IMR-90 (cell line): ENCODE data around the gene BEGAIN.

ENCODE experiments used
- FOS ChIP-seq: fragments of 150-350 bp; IDR thresholded peaks from 2 replicates; pipeline ENCODE4 v1.6.1; 2016; ENCODE audit warnings: low read depth, low read length
- MAFK ChIP-seq: IDR thresholded peaks from 2 replicates; pipeline ENCODE4 v1.6.1; 2012; ENCODE audit warnings: low read depth, low read length, improper control_type of control experiment
- MAZ ChIP-seq: IDR thresholded peaks from 2 replicates; pipeline ENCODE4 v1.6.1; 2012; ENCODE audit warnings: low read depth, mild to moderate bottlenecking, low read length, improper control_type of control experiment, moderate library complexity, borderline replicate concordance
- MXI1 ChIP-seq: IDR thresholded peaks from 2 replicates; pipeline ENCODE4 v1.6.1; 2012; ENCODE audit warnings: low read depth, mild to moderate bottlenecking, low read length, moderate library complexity, borderline replicate concordance
- POLR2A ChIP-seq: IDR thresholded peaks from 2 replicates; pipeline ENCODE4 v1.6.1; 2012; ENCODE audit warnings: mild to moderate bottlenecking, low read depth, low read length
- RAD21 ChIP-seq: IDR thresholded peaks from 2 replicates; pipeline ENCODE4 v1.6.1; 2012; ENCODE audit warnings: low read length, improper control_type of control experiment
- RCOR1 ChIP-seq: IDR thresholded peaks from 2 replicates; pipeline ENCODE4 v1.6.1; 2012; ENCODE audit warnings: mild to moderate bottlenecking, low read length, improper control_type of control experiment; ENCODE audit not compliant: insufficient replicate concordance
- RFX5 ChIP-seq: IDR thresholded peaks from 2 replicates; pipeline ENCODE4 v1.8.0; 2012; ENCODE audit warnings: low read depth, mild to moderate bottlenecking, low read length, moderate library complexity
- SMC3 ChIP-seq: fragments of 150-350 bp; IDR thresholded peaks from 2 replicates; pipeline ENCODE4 v1.6.1; 2016; ENCODE audit warnings: low read depth, mild to moderate bottlenecking, antibody characterized with exemption, low read length, moderate library complexity
- TF ChIP-seq, protein P1 (sequence below): conservative IDR thresholded peaks from 2 replicates; pipeline ENCODE4 v1.5.1; 2012; ENCODE audit warnings: mild to moderate bottlenecking, low read depth, low read length, improper control_type of control experiment
- TF ChIP-seq, protein P2 (sequence below): fragments of 150-350 bp; IDR thresholded peaks from 2 replicates; pipeline ENCODE4 v1.6.1; 2016; ENCODE audit warnings: low read depth, mild to moderate bottlenecking, low read length, moderate library complexity, borderline replicate concordance
- TF ChIP-seq, protein P3 (sequence below): fragments of 150-350 bp; IDR thresholded peaks from 2 replicates; pipeline ENCODE4 v1.6.1; 2017; ENCODE audit warnings: mild to moderate bottlenecking, antibody characterized with exemption, low read length, low read depth

GRCh38 chr14:100583245-100583644 is 4.0 kb downstream of the BEGAIN start:
- TF ChIP-seq, protein P1, sequence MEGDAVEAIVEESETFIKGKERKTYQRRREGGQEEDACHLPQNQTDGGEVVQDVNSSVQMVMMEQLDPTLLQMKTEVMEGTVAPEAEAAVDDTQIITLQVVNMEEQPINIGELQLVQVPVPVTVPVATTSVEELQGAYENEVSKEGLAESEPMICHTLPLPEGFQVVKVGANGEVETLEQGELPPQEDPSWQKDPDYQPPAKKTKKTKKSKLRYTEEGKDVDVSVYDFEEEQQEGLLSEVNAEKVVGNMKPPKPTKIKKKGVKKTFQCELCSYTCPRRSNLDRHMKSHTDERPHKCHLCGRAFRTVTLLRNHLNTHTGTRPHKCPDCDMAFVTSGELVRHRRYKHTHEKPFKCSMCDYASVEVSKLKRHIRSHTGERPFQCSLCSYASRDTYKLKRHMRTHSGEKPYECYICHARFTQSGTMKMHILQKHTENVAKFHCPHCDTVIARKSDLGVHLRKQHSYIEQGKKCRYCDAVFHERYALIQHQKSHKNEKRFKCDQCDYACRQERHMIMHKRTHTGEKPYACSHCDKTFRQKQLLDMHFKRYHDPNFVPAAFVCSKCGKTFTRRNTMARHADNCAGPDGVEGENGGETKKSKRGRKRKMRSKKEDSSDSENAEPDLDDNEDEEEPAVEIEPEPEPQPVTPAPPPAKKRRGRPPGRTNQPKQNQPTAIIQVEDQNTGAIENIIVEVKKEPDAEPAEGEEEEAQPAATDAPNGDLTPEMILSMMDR = no peak
- TF ChIP-seq MAZ (no peak), POLR2A (no peak), MAFK (no peak), SMC3 (no peak), RFX5 (no peak), FOS (no peak), MXI1 (no peak), RCOR1 (no peak), RAD21 (no peak)
- TF ChIP-seq, protein P2, sequence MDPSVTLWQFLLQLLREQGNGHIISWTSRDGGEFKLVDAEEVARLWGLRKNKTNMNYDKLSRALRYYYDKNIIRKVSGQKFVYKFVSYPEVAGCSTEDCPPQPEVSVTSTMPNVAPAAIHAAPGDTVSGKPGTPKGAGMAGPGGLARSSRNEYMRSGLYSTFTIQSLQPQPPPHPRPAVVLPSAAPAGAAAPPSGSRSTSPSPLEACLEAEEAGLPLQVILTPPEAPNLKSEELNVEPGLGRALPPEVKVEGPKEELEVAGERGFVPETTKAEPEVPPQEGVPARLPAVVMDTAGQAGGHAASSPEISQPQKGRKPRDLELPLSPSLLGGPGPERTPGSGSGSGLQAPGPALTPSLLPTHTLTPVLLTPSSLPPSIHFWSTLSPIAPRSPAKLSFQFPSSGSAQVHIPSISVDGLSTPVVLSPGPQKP = no peak
- TF ChIP-seq, protein P3, sequence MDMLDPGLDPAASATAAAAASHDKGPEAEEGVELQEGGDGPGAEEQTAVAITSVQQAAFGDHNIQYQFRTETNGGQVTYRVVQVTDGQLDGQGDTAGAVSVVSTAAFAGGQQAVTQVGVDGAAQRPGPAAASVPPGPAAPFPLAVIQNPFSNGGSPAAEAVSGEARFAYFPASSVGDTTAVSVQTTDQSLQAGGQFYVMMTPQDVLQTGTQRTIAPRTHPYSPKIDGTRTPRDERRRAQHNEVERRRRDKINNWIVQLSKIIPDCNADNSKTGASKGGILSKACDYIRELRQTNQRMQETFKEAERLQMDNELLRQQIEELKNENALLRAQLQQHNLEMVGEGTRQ = no peak
